HG02610 (cell line): ENCODE measurements around the gene GPN2.
"Not testable (repeated sequence)": the region's sequence is repeated elsewhere in the genome, so short reads cannot be mapped to it uniquely, and the experiment has no call there.

ENCODE experiments used
- ATAC-seq: cut with Tn5 transposase; IDR thresholded peaks from one replicate; pipeline ENCODE4 v1.9.1; 2021; ENCODE audit warnings: mild to moderate bottlenecking, moderate library complexity; ENCODE audit not compliant: unreplicated experiment

Gene GPN2

DNA sequence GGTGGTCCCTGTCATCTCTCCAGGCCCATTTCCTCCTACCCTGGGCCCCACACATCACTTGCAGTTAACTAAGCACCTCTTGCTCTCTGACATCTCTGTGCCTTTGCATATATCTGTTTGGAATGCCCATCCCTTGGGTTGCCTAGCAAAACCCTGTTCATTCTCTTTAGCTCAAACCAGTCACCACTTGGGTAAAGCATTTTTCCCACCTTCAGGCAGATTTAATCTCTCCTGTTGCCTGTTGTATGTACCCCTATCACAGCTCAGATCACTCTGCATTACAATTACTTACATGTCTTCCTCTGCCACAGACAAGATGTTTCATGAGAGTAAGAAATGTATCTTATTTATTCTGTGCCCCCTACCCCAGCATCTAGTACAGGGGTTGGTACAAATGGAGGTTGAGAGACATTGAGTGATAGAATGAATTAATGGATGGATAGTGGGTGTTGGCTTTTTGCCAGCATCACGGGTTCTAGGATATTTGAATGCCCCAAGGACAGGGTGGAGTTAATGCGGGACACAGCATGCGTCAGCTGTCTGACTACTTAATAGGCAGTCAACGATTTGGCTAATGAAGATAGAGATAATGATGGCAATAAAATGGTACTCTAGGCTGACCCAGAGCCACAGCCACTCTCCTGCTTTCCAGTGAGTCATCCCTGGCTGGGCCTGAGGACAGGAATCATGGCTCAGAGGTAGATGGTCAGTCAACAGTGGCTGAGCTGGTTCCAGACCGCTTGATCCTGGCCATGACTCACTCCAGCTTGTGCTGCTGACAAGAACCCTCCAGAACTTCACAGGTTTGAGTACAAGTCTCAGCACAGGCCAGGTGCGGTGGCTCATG, 17.2 kb upstream of the GPN2 start:
- ATAC-seq, result no peak

GRCh38 chr1:26900815-26901511, 10.9 kb upstream of the GPN2 start:
- no peak for ATAC-seq

GRCh38 chr1:26900001-26900814, 10.1 kb upstream of the GPN2 start, which contains the start of gene GPATCH3:
GPATCH3 (minus strand) TSS chr1:26900467; CDS start chr1:26900442, 25 bp downstream.
- ATAC-seq, result no peak

GRCh38 chr1:26897351-26897750, 7.3 kb upstream of the GPN2 start:
- ATAC-seq, result no peak

GRCh38 chr1:26894263-26894662, 4.2 kb upstream of the GPN2 start:
- ATAC-seq, result no peak

GRCh38 chr1:26890467-26890796, 349 bp upstream of the GPN2 start:
- ATAC-seq, result peak; percentile 24

- no peak for ATAC-seq
These were observed 1.9 kb downstream of the GPN2 start for GRCh38 chr1:26888231-26888630.

DNA sequence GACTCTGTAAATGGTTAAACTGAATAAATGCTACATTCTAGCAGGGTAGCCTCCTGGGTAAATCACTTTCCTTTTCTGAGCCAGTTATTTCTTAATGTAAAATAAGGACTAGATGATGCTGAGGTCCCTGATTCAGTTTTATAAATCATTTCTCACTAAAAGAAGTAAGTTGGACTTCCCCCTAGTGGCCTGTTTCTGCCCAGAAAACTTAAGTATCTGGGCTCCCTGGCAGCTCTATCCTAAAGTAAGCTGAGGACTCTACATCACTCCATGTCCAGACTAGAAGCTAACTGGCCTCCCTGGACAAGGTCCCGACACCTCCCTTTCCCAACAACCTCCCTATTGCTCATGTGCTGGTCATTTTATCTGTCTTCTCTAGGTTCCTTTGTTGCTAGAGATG, 3.0 kb downstream of the GPN2 start:
- no peak for ATAC-seq

DNA sequence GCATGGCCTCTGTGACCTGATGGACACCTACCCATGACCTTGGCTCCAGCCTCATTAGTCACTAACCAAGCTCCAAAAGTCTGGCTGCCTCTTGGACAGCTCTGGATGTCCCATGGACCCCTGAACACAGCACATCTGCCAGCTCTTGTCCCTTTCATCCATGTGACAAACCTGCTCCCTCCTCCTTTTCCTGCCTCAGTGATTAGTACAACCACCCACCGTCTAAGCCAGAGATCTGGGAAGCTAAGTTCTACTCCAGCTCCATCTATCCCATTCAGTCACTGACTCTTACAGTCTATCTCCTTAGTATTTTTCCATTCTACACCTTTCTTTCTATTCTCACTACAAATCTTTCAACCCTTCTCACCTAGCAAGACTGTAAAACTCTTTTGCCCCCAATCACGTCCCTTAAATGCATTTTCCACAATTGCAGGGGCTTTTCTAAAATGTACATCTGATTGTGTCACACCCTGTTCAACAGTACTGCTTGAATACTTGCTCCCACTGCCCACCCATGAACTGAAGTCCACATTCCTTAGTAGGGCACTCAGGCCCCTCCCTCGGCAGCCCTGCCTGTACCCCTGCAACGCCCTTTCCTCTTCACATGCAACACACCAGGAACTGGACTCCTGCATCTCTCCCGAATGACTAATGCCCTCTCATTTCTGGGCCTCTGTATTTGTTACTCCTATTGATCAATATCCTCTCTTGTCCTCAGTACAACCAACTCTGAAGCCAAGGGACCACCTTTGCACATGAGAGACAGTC, 7.2 kb downstream of the GPN2 start:
- ATAC-seq, result no peak

- ATAC-seq, result not testable (repeated sequence)
These were observed 8.5 kb downstream of the GPN2 start for GRCh38 chr1:26881611-26882010.

GRCh38 chr1:26879793-26880192, 10.3 kb downstream of the GPN2 start:
- no peak for ATAC-seq

DNA sequence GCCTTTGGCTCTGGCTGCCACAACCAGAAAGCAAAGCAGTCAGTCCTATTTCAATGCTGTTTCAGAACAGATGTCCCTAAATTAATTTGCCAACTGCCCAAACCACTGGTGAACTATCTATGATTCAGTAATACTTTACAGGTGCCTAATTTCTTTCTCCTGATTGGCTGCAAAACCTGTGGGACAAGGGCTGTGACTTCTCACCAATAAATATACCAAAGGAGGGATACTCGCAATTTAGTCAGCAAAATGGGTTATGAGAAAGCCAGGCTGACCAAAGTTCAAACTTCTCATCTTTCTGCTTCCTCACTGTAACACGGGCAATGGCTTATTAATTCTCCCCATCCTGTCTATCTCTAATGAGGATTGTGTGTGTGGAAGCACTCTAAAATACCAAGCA, 12.8 kb downstream of the GPN2 start:
- no peak for ATAC-seq

DNA sequence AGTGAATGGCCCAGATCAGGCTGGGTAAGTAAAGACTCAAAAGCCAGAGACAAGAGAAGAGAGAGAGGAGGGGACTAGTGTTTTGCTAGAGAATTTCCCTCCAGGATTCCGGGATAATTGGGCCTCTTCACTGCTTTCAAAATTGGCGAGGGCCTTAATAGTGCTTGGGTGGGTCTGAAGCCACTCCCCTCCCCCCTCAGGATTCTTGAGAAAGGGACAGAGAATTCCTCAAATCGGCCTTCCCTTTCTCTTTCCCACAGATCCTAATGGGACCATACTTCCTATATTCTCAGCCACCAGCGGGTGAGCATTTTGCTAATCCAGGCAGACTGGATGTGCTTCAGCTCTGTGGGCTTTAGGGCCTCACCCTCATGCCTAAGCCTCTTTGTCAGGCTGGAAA, 15.2 kb downstream of the GPN2 start:
- ATAC-seq, result no peak

GRCh38 chr1:26873097-26873496, 17.0 kb downstream of the GPN2 start:
- not testable (repeated sequence) for ATAC-seq

- peak; percentile 97 for ATAC-seq
These were observed 25.2 kb downstream of the GPN2 start for GRCh38 chr1:26864610-26865480.

GRCh38 chr1:26863685-26864077, 26.4 kb downstream of the GPN2 start:
- ATAC-seq, result no peak

DNA sequence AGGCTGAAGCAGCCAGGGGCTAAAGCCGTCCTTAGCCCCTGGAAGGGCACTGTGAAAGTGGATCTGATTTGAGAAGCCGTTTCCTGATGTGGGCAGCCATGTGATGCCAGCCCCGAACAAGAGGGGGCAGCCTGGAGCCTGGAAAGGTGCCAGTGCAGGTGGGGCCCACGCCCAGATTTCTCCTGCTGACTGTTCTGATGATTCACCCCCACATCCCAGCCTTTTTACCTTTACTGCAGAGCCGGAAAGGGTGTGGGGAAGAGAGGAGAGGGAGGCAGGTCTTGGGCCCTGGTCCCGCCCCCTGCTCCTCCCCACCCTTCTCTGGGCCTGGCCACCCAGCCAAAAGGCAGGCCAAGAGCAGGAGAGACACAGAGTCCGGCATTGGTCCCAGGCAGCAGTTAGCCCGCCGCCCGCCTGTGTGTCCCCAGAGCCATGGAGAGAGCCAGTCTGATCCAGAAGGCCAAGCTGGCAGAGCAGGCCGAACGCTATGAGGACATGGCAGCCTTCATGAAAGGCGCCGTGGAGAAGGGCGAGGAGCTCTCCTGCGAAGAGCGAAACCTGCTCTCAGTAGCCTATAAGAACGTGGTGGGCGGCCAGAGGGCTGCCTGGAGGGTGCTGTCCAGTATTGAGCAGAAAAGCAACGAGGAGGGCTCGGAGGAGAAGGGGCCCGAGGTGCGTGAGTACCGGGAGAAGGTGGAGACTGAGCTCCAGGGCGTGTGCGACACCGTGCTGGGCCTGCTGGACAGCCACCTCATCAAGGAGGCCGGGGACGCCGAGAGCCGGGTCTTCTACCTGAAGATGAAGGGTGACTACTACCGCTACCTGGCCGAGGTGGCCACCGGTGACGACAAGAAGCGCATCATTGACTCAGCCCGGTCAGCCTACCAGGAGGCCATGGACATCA, 27.1 kb downstream of the GPN2 start, which contains the start of gene SFN:
TSS of gene SFN (plus strand) at position 369 of the 904 bp plus-strand sequence. CDS start at position 433, 64 bp downstream.
- ATAC-seq, result no peak

GRCh38 chr1:26861889-26862378, 28.1 kb downstream of the GPN2 start:
- ATAC-seq, result no peak
